ENCODE results near the gene XYLT1. TPM values are rescaled to one million over a fixed set of nuclear protein-coding genes. Genes with fewer than 3 reads are reported as not detected.

The XYLT1 gene
- total RNA-seq, 1 donor from 2014 or later = 16.4 TPM

GRCh38 chr16:17379121-17379571 is 91.6 kb downstream of the XYLT1 start:
- intact Hi-C loops (cut with micrococcal nuclease) = no loop called here
- Mint-ChIP-seq H3K27ac (no peak overlapping the region), H3K4me1 (ENCODE audit: low read depth) (peaks cover 66% of the 10 kb centered on the region), H3K9me3 (no peaks in the 10 kb centered on the region), H3K36me3 (ENCODE audit: low read depth) (peaks cover 2% of the 10 kb centered on the region), H3K27me3 (ENCODE audit: insufficient read depth) (no peaks in the 10 kb centered on the region), H3K4me3 (no peak overlapping the region)
- DNase-seq (ENCODE audit: low spot score) = no peak

- no peak overlapping the region for H3K4me3 Mint-ChIP-seq
- peaks cover 59% of the 10 kb centered on the region for H3K4me1 Mint-ChIP-seq (ENCODE audit: low read depth)
- H3K36me3 Mint-ChIP-seq (ENCODE audit: low read depth) = peaks cover 4% of the 10 kb centered on the region
- no peak for DNase-seq (ENCODE audit: low spot score)
- H3K27me3 Mint-ChIP-seq (ENCODE audit: insufficient read depth) = no peaks in the 10 kb centered on the region
- intact Hi-C loops (cut with micrococcal nuclease) = loop anchor here (2.0 kb wide), 1 partner anchor 17 kb away; no protein-coding TSS in a partner anchor
- peak overlapping the region; percentile 33 for H3K27ac Mint-ChIP-seq
- no peaks in the 10 kb centered on the region for H3K9me3 Mint-ChIP-seq
Observed at GRCh38 chr16:17377360-17378324, 93.1 kb downstream of the XYLT1 start.

- H3K4me1 Mint-ChIP-seq (ENCODE audit: low read depth) = peaks cover 62% of the 10 kb centered on the region
- intact Hi-C loops (cut with micrococcal nuclease) = loop anchor here (2.0 kb wide), 2 partner anchors 17 to 19 kb away; no protein-coding TSS in a partner anchor
- H3K4me3 Mint-ChIP-seq = no peak overlapping the region
- H3K27me3 Mint-ChIP-seq (ENCODE audit: insufficient read depth) = no peaks in the 10 kb centered on the region
- H3K9me3 Mint-ChIP-seq = no peaks in the 10 kb centered on the region
- H3K36me3 Mint-ChIP-seq (ENCODE audit: low read depth) = peaks cover 4% of the 10 kb centered on the region
- no peak for DNase-seq (ENCODE audit: low spot score)
- H3K27ac Mint-ChIP-seq = no peak overlapping the region
Observed at GRCh38 chr16:17375461-17376304, 95.1 kb downstream of the XYLT1 start.

- intact Hi-C loops (cut with micrococcal nuclease) = loop anchor here (1.0 to 5.0 kb wide), 5 partner anchors 16 to 137 kb away; no protein-coding TSS in a partner anchor
- peaks cover 64% of the 10 kb centered on the region for H3K4me1 Mint-ChIP-seq (ENCODE audit: low read depth)
- H3K4me3 Mint-ChIP-seq = peak overlapping the region; percentile 59
Observed at GRCh38 chr16:17374668-17375255, 96.0 kb downstream of the XYLT1 start.

GRCh38 chr16:17373533-17373932 is 97.2 kb downstream of the XYLT1 start:
- Mint-ChIP-seq H3K27ac (peak overlapping the region; percentile 83), H3K9me3 (no peaks in the 10 kb centered on the region), H3K27me3 (ENCODE audit: insufficient read depth) (no peaks in the 10 kb centered on the region), H3K4me1 (ENCODE audit: low read depth) (peaks cover 72% of the 10 kb centered on the region), H3K4me3 (no peak overlapping the region), H3K36me3 (ENCODE audit: low read depth) (peaks cover 7% of the 10 kb centered on the region)
- intact Hi-C loops (cut with micrococcal nuclease) = loop anchor here (5.0 kb wide), 2 partner anchors 66 to 136 kb away; no protein-coding TSS in a partner anchor
- DNase-seq (ENCODE audit: low spot score) = no peak

More at GRCh38 chr16:17374668-17375255, 96.0 kb downstream of the XYLT1 start:
- no peak for DNase-seq (ENCODE audit: low spot score)
- Mint-ChIP-seq H3K27ac (peak overlapping the region; percentile 83), H3K9me3 (no peaks in the 10 kb centered on the region), H3K27me3 (ENCODE audit: insufficient read depth) (no peaks in the 10 kb centered on the region), H3K36me3 (ENCODE audit: low read depth) (peaks cover 5% of the 10 kb centered on the region)

GRCh38 chr16:17372386-17372785 is 98.4 kb downstream of the XYLT1 start:
- DNase-seq (ENCODE audit: low spot score) = no peak
- intact Hi-C loops (cut with micrococcal nuclease) = loop anchor here (5.0 kb wide), 2 partner anchors 65 to 135 kb away; no protein-coding TSS in a partner anchor
- peaks cover under 1% of the 10 kb centered on the region for H3K9me3 Mint-ChIP-seq
- H3K4me3 Mint-ChIP-seq = no peak overlapping the region
- peaks cover 75% of the 10 kb centered on the region for H3K4me1 Mint-ChIP-seq (ENCODE audit: low read depth)
- H3K27me3 Mint-ChIP-seq (ENCODE audit: insufficient read depth) = no peaks in the 10 kb centered on the region
- H3K27ac Mint-ChIP-seq = no peak overlapping the region
- peaks cover 9% of the 10 kb centered on the region for H3K36me3 Mint-ChIP-seq (ENCODE audit: low read depth)

- Mint-ChIP-seq H3K9me3 (peaks cover 3% of the 10 kb centered on the region), H3K4me3 (no peak overlapping the region), H3K27ac (peak overlapping the region; percentile 93), H3K27me3 (ENCODE audit: insufficient read depth) (no peaks in the 10 kb centered on the region), H3K4me1 (ENCODE audit: low read depth) (peaks cover 81% of the 10 kb centered on the region), H3K36me3 (ENCODE audit: low read depth) (peaks cover 14% of the 10 kb centered on the region)
- intact Hi-C loops (cut with micrococcal nuclease) = loop anchor here (5.0 kb wide), 2 partner anchors 64 to 134 kb away; no protein-coding TSS in a partner anchor
- no peak for DNase-seq (ENCODE audit: low spot score)
Observed at GRCh38 chr16:17371299-17371698, 99.5 kb downstream of the XYLT1 start.

- Mint-ChIP-seq H3K27ac (peak overlapping the region; percentile 93), H3K27me3 (ENCODE audit: insufficient read depth) (no peaks in the 10 kb centered on the region), H3K36me3 (ENCODE audit: low read depth) (peaks cover 14% of the 10 kb centered on the region), H3K4me1 (ENCODE audit: low read depth) (peaks cover 86% of the 10 kb centered on the region), H3K4me3 (peak overlapping the region; percentile 83), H3K9me3 (peaks cover 3% of the 10 kb centered on the region)
- no peak for DNase-seq (ENCODE audit: low spot score)
- intact Hi-C loops (cut with micrococcal nuclease) = loop anchor here (5.0 kb wide), 2 partner anchors 64 to 134 kb away; no protein-coding TSS in a partner anchor
Observed at GRCh38 chr16:17370731-17371285, 100.0 kb downstream of the XYLT1 start.

- H3K36me3 Mint-ChIP-seq (ENCODE audit: low read depth) = peaks cover 16% of the 10 kb centered on the region
- intact Hi-C loops (cut with micrococcal nuclease) = loop anchor here (5.0 kb wide), 2 partner anchors 63 to 133 kb away; no protein-coding TSS in a partner anchor
- H3K27ac Mint-ChIP-seq = peak overlapping the region; percentile 93
- H3K27me3 Mint-ChIP-seq (ENCODE audit: insufficient read depth) = no peaks in the 10 kb centered on the region
- H3K4me3 Mint-ChIP-seq = peak overlapping the region; percentile 83
- no peak for DNase-seq (ENCODE audit: low spot score)
- H3K4me1 Mint-ChIP-seq (ENCODE audit: low read depth) = peaks cover 88% of the 10 kb centered on the region
- H3K9me3 Mint-ChIP-seq = peaks cover 3% of the 10 kb centered on the region
Observed at GRCh38 chr16:17370223-17370707, 100.5 kb downstream of the XYLT1 start.

GRCh38 chr16:17369421-17370222 is 101.1 kb downstream of the XYLT1 start:
- Mint-ChIP-seq H3K36me3 (ENCODE audit: low read depth) (peaks cover 13% of the 10 kb centered on the region), H3K9me3 (peaks cover 3% of the 10 kb centered on the region), H3K4me3 (peak overlapping the region; percentile 83), H3K27ac (peak overlapping the region; percentile 93), H3K4me1 (ENCODE audit: low read depth) (peaks cover 88% of the 10 kb centered on the region), H3K27me3 (ENCODE audit: insufficient read depth) (no peaks in the 10 kb centered on the region)
- intact Hi-C loops (cut with micrococcal nuclease) = loop anchor here (1.0 to 5.0 kb wide), 5 partner anchors 9 to 132 kb away; partner anchors contain the start of gene XYLT1
- DNase-seq (ENCODE audit: low spot score) = peak; percentile 72

GRCh38 chr16:17368951-17369350 is 101.8 kb downstream of the XYLT1 start:
- no peak for DNase-seq (ENCODE audit: low spot score)
- Mint-ChIP-seq H3K9me3 (peaks cover 3% of the 10 kb centered on the region), H3K27me3 (ENCODE audit: insufficient read depth) (no peaks in the 10 kb centered on the region), H3K4me1 (ENCODE audit: low read depth) (peaks cover 88% of the 10 kb centered on the region), H3K27ac (peak overlapping the region; percentile 93), H3K4me3 (peak overlapping the region; percentile 83), H3K36me3 (ENCODE audit: low read depth) (peaks cover 15% of the 10 kb centered on the region)
- intact Hi-C loops (cut with micrococcal nuclease) = loop anchor here (1.0 to 2.0 kb wide), 3 partner anchors 9 to 102 kb away; partner anchors contain the start of gene XYLT1
